Testis (tissue), 2 donors: ENCODE results near the gene CPAMD8.

Source experiments
- CTCF ChIP-seq, 3 experiments: fragments of 450-650 bp in 2 of 3; fragments of 200-600 bp in 1 of 3; sonication (generic) in 1 of 3; IDR thresholded peaks; one replicate each; pipeline ENCODE4 v1.5.1; 2016 to 2019; ENCODE audit warnings: antibody characterized with exemption in 3 of 3, mild to moderate bottlenecking in 2 of 3, moderate library complexity in 1 of 3
- POLR2A ChIP-seq: fragments of 450-650 bp; IDR thresholded peaks from one replicate; pipeline ENCODE4 v1.6.1; 2017; ENCODE audit warnings: antibody characterized with exemption, mild to moderate bottlenecking, moderate library complexity

DNA sequence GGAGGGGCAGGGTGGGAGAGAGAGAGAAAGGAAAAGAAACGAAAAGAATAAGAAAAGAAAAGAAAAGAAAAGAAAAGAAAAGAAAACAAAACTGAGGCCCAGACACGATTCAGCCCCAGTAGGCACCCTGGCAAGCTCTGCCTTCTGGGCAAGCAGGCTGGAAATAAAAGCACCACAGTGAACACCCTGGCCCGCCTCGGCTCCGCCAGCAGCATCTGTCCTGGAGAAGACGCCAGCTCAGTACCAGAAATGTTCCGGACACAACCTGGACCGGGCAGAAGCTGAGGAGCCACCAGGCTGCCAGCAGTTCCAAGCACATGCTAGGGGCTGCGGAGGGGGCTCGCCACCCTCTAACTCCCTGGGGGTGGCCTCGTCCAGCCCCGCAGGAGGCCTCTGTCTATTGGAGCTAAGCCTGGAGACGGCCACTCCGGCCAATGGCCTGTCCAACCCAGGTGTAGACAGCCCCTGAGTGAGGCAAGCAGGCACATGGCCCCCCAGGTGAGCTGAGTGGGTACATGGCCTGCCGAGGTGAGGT is 11.4 kb upstream of the CPAMD8 start:
- TF ChIP-seq CTCF (IDR thresholded peaks at IDR 0.05) (no peak), POLR2A (no peak)
